Measurements from ENCODE around the gene LCP2.

The LCP2 gene

GRCh38 chr5:170296036-170296934 is 1.3 kb downstream of the LCP2 start:
- DNase-seq (ENCODE audit: low spot score): no peak

GRCh38 chr5:170294556-170294955 is 3.0 kb downstream of the LCP2 start:
- DNase-seq (ENCODE audit: low spot score): no peak

GRCh38 chr5:170294057-170294456 is 3.5 kb downstream of the LCP2 start:
- no peak for DNase-seq (ENCODE audit: low spot score)

GRCh38 chr5:170293273-170293672 is 4.3 kb downstream of the LCP2 start:
- peak; percentile 76 for DNase-seq (ENCODE audit: low spot score)

GRCh38 chr5:170292179-170293104 is 5.1 kb downstream of the LCP2 start:
- DNase-seq (ENCODE audit: low spot score): no peak

- DNase-seq (ENCODE audit: low spot score): no peak
These were observed 7.1 kb downstream of the LCP2 start for GRCh38 chr5:170290498-170290897.

GRCh38 chr5:170289764-170290163 is 7.8 kb downstream of the LCP2 start:
- no peak for DNase-seq (ENCODE audit: low spot score)

GRCh38 chr5:170289121-170289520 is 8.5 kb downstream of the LCP2 start:
- DNase-seq (ENCODE audit: low spot score): no peak

GRCh38 chr5:170288551-170288950 is 9.0 kb downstream of the LCP2 start:
- no peak for DNase-seq (ENCODE audit: low spot score)

- no peak for DNase-seq (ENCODE audit: low spot score)
These were observed 9.4 kb downstream of the LCP2 start for GRCh38 chr5:170288151-170288550.

GRCh38 chr5:170287532-170287931 is 10.0 kb downstream of the LCP2 start:
- DNase-seq (ENCODE audit: low spot score): no peak

- DNase-seq (ENCODE audit: low spot score): no peak
These were observed 11.1 kb downstream of the LCP2 start for GRCh38 chr5:170286386-170286925.

GRCh38 chr5:170285181-170285580 is 12.4 kb downstream of the LCP2 start:
- no peak for DNase-seq (ENCODE audit: low spot score)

GRCh38 chr5:170284231-170284630 is 13.3 kb downstream of the LCP2 start:
- DNase-seq (ENCODE audit: low spot score): no peak

GRCh38 chr5:170283296-170283695 is 14.3 kb downstream of the LCP2 start:
- no peak for DNase-seq (ENCODE audit: low spot score)

- DNase-seq (ENCODE audit: low spot score): no peak
These were observed 17.5 kb downstream of the LCP2 start for GRCh38 chr5:170280011-170280493.

- DNase-seq (ENCODE audit: low spot score): no peak
These were observed 18.1 kb downstream of the LCP2 start for GRCh38 chr5:170279459-170279817.

- peak; percentile 91 for DNase-seq (ENCODE audit: low spot score)
These were observed 18.7 kb downstream of the LCP2 start for GRCh38 chr5:170278611-170279458.

- DNase-seq (ENCODE audit: low spot score): no peak
These were observed 19.7 kb downstream of the LCP2 start for GRCh38 chr5:170277867-170278281.

- DNase-seq (ENCODE audit: low spot score): no peak
These were observed 21.4 kb downstream of the LCP2 start for GRCh38 chr5:170276140-170276539.

- DNase-seq (ENCODE audit: low spot score): peak; percentile 70
These were observed 22.1 kb downstream of the LCP2 start for GRCh38 chr5:170275376-170275994.
